IMR-90 (cell line): Measurements from ENCODE around the gene CDIP1. TPM values are rescaled to one million over a fixed set of nuclear protein-coding genes. Genes with fewer than 3 reads are reported as not detected.
A peak's percentile ranks its signal among the peaks of the same experiment; 100 is the strongest.

Experiments used
- ATAC-seq: fragments of 200-7000 bp; cut with Tn5 transposase; 2 replicates; pipeline ENCODE4 v1.9.1; 2020; ENCODE audit warnings: low read depth, mild to moderate bottlenecking, moderate library complexity
- BruUV-seq: library from RNA; stranded (reverse); fragments of 400-500 nt; replicated peaks from 2 replicates; lab custom pipeline; 2021; lab: Mats Ljungman, UMichigan
- CTCF ChIA-PET: fragments of 300-600 bp; formaldehyde crosslinking; extraction: SDS; loops from one replicate; lab custom pipeline; 2021; ENCODE audit warnings: antibody characterized with exemption; lab: Yijun Ruan, JAX
- POLR2A ChIA-PET: fragments of 300-600 bp; sonication (Branson Sonifier 250); formaldehyde crosslinking; loops from one replicate; lab custom pipeline; 2022; ENCODE audit warnings: antibody characterized with exemption; ENCODE audit not compliant: unreplicated experiment; lab: Charles Lee
- DNase-seq: peaks from one replicate; pipeline ENCODE4 v3.0.0; 2013
- H2AFZ ChIP-seq: replicated peaks from 2 replicates; pipeline ENCODE3; 2013; ENCODE audit warnings: low read length, mild to moderate bottlenecking; ENCODE audit not compliant: poor library complexity
- H2AK5ac ChIP-seq: 2 replicates; pipeline ENCODE4 v1.6.1; 2013; ENCODE audit warnings: low read depth, low read length, inconsistent platforms
- H2AK9ac ChIP-seq: replicated peaks from 2 replicates; pipeline ENCODE3; 2013; ENCODE audit warnings: mild to moderate bottlenecking, low read depth, low read length, moderate library complexity; ENCODE audit not compliant: poor library complexity
- H2BK120ac ChIP-seq: 2 replicates; pipeline ENCODE4 v1.6.1; 2013; ENCODE audit warnings: low read depth, low read length, inconsistent platforms
- H2BK15ac ChIP-seq: 3 replicates; pipeline ENCODE4 v1.6.1; 2013; ENCODE audit warnings: low read depth, low read length, inconsistent platforms
- H2BK20ac ChIP-seq: 2 replicates; pipeline ENCODE4 v1.6.1; 2013; ENCODE audit warnings: low read depth, mild to moderate bottlenecking, inconsistent platforms, low read length, moderate library complexity
- H2BK5ac ChIP-seq: 2 replicates; pipeline ENCODE4 v1.6.1; 2013; ENCODE audit warnings: mild to moderate bottlenecking, low read depth, low read length, inconsistent platforms; ENCODE audit not compliant: poor library complexity, severe bottlenecking
- H3K14ac ChIP-seq: replicated peaks from 2 replicates; pipeline ENCODE4 v1.6.1; 2013; ENCODE audit warnings: low read depth, low read length, inconsistent platforms
- H3K18ac ChIP-seq: 2 replicates; pipeline ENCODE4 v1.6.1; 2013; ENCODE audit warnings: low read depth, low read length, control low read depth
- H3K23ac ChIP-seq: 2 replicates; pipeline ENCODE4 v1.6.1; 2013; ENCODE audit warnings: low read depth, low read length, inconsistent platforms
- H3K27ac ChIP-seq: 2 replicates; pipeline ENCODE4 v1.5.1; 2013; ENCODE audit warnings: mild to moderate bottlenecking, control low read depth, low read length; ENCODE audit not compliant: insufficient read depth
- H3K27me3 ChIP-seq: 2 replicates; pipeline ENCODE4 v1.6.1; 2013; ENCODE audit warnings: low read length; ENCODE audit not compliant: control insufficient read depth, insufficient read depth
- H3K36me3 ChIP-seq: 2 replicates; pipeline ENCODE4 v1.6.1; 2013; ENCODE audit warnings: low read length, mixed read lengths; ENCODE audit not compliant: control insufficient read depth, insufficient read depth
- H3K4ac ChIP-seq: 2 replicates; pipeline ENCODE4 v1.6.1; 2013; ENCODE audit warnings: low read depth, low read length, inconsistent platforms
- H3K4me1 ChIP-seq: 2 replicates; pipeline ENCODE4 v1.6.1; 2013; ENCODE audit warnings: low read length, mixed read lengths; ENCODE audit not compliant: control insufficient read depth, insufficient read depth
- H3K4me2 ChIP-seq: 2 replicates; pipeline ENCODE4 v1.6.1; 2013; ENCODE audit warnings: low read depth, mild to moderate bottlenecking, control low read depth, low read length, moderate library complexity
- H3K4me3 ChIP-seq: 2 replicates; pipeline ENCODE4 v1.5.1; 2013; ENCODE audit warnings: low read depth, mild to moderate bottlenecking, control low read depth, low read length, moderate library complexity; ENCODE audit not compliant: insufficient read depth
- H3K56ac ChIP-seq: 2 replicates; pipeline ENCODE4 v1.6.1; 2013; ENCODE audit warnings: low read length, inconsistent platforms; ENCODE audit not compliant: insufficient read depth; ENCODE audit errors: extremely low read depth
- H3K79me1 ChIP-seq, 2 experiments: 2 replicates each; pipeline ENCODE4 v1.6.1; 2013; ENCODE audit warnings: low read length in 2 of 2, inconsistent platforms in 1 of 2, low read depth in 1 of 2
- H3K9ac ChIP-seq: 2 replicates; pipeline ENCODE4 v1.6.1; 2013; ENCODE audit warnings: low read depth, low read length, control low read depth
- H3K9me1 ChIP-seq: 2 replicates; pipeline ENCODE4 v1.6.1; 2013; ENCODE audit warnings: low read length, inconsistent platforms; ENCODE audit not compliant: insufficient read depth
- H3K9me3 ChIP-seq: 2 replicates; pipeline ENCODE4 v1.6.1; 2013; ENCODE audit warnings: low read length; ENCODE audit not compliant: control insufficient read depth, insufficient read depth
- H4K20me1 ChIP-seq: 2 replicates; pipeline ENCODE4 v1.6.1; 2013; ENCODE audit warnings: low read length, inconsistent platforms; ENCODE audit not compliant: insufficient read depth
- H4K5ac ChIP-seq: 2 replicates; pipeline ENCODE4 v1.6.1; 2013; ENCODE audit warnings: mild to moderate bottlenecking, low read depth, low read length, control low read depth
- H4K8ac ChIP-seq, 2 experiments: 2 replicates each; pipeline ENCODE4 v1.6.1; 2013; ENCODE audit warnings: low read depth in 2 of 2, low read length in 2 of 2, control low read depth in 1 of 2, inconsistent platforms in 1 of 2
- H4K91ac ChIP-seq: 2 replicates; pipeline ENCODE4 v1.6.1; 2013; ENCODE audit warnings: low read depth, low read length, inconsistent platforms; ENCODE audit not compliant: insufficient read depth
- BHLHE40 ChIP-seq: fragments of 150-350 bp; IDR thresholded peaks from 2 replicates; pipeline ENCODE4 v1.6.1; 2016; ENCODE audit warnings: mild to moderate bottlenecking, low read depth, low read length
- ELK1 ChIP-seq: fragments of 150-350 bp; IDR thresholded peaks from 2 replicates; pipeline ENCODE4 v1.6.1; 2016; ENCODE audit warnings: low read depth, mild to moderate bottlenecking, low read length, moderate library complexity, borderline replicate concordance
- MAFK ChIP-seq: IDR thresholded peaks from 2 replicates; pipeline ENCODE4 v1.6.1; 2012; ENCODE audit warnings: low read depth, low read length, improper control_type of control experiment
- MAZ ChIP-seq: IDR thresholded peaks from 2 replicates; pipeline ENCODE4 v1.6.1; 2012; ENCODE audit warnings: low read depth, mild to moderate bottlenecking, low read length, improper control_type of control experiment, moderate library complexity, borderline replicate concordance
- SMC3 ChIP-seq: fragments of 150-350 bp; IDR thresholded peaks from 2 replicates; pipeline ENCODE4 v1.6.1; 2016; ENCODE audit warnings: low read depth, mild to moderate bottlenecking, antibody characterized with exemption, low read length, moderate library complexity
- WGBS, 2 experiments: methylation state at CpG; one replicate each; pipeline versions ENCODE4 v1.1.5 to v1.1.7; 2013; ENCODE audit warnings: missing lambda C conversion rate in 2 of 2; ENCODE audit not compliant: insufficient read length in 1 of 2; ENCODE audit errors: extremely low coverage in 2 of 2; 5-methylcytosine and 5-hydroxymethylcytosine counted together
- dilution Hi-C: fragments of 300-500 bp; cut with HindIII; formaldehyde crosslinking; loops from one replicate; pipeline ENCODE4 v1.14.3; 2018; ENCODE audit warnings: low sequenced_read_pairs; ENCODE audit not compliant: unreplicated experiment
- in situ Hi-C: fragments of 300-500 bp; cut with MboI; formaldehyde crosslinking; loops from 3 replicates; pipeline ENCODE4 v1.14.3; 2019; ENCODE audit warnings: low sequenced_read_pairs, inconsistent platforms, mixed read lengths
- intact Hi-C: fragments of 100-400 bp; cut with micrococcal nuclease; formaldehyde crosslinking; loops from 2 replicates; pipeline ENCODE4 v1.10.0; 2022
- polyA plus RNA-seq, 3 experiments: library from polyadenylated mRNA; depleted of rRNA; stranded (reverse); fragments of >200 nt; gene quantifications; 2 replicates each; pipeline ENCODE4 v1.2.3, GENCODE V29; 2012; ENCODE audit warnings: low replicate concordance in 1 of 3
- total RNA-seq: library from RNA; depleted of rRNA; stranded (reverse); fragments of >200 nt; gene quantifications from 2 replicates; pipeline ENCODE4 v1.2.3, GENCODE V29; 2012

CDIP1 gene
- total and polyA plus RNA-seq, 2 of the 4 experiments (the other 2 are of a cell fraction), result 4.8 to 14.6 TPM

DNA sequence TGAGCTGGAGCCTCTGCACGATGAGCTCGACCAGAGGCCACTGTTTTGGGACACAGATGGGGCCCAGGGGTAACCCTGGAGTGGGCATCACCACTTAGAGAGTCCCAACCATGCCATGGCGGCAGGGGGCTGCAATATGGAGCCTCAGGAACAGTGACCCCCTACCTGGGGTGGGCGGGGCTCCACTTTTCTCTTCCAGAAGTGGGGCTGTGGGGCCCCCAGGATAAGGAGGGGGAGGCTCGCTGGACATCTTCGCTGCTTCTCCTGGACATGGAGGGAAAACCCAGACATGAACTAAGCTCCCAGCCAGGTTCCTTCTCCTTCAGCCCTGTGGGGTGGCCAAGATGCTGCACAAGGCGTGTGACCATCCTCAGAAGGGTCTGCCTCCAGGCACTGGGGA, 24.7 kb downstream of the CDIP1 start:
- Histone ChIP-seq H2AK5ac (no peak overlapping the region), H2AK9ac (peak overlapping the region; percentile 76), H3K79me1 (peaks cover 15 to 27% of the 10 kb centered on the region in 2 experiments), H3K56ac (no peak overlapping the region), H3K18ac (no peak overlapping the region), H3K4ac (no peak overlapping the region), H3K27ac (no peak overlapping the region), H3K9ac (no peak overlapping the region), H4K20me1 (peaks cover 16% of the 10 kb centered on the region; the same call in 1 of the 2 replicates), H4K91ac (no peak overlapping the region), H3K27me3 (no peaks in the 10 kb centered on the region), H3K4me3 (no peak overlapping the region), H2AFZ (no peak overlapping the region), H2BK20ac (no peak overlapping the region), H3K4me2 (no peak overlapping the region), H3K9me3 (no peaks in the 10 kb centered on the region), H2BK5ac (no peak overlapping the region), H3K14ac (no peak overlapping the region), H4K8ac (no peak overlapping the region), H3K4me1 (no peaks in the 10 kb centered on the region), H2BK15ac (no peak overlapping the region), H3K23ac (no peak overlapping the region), H3K36me3 (peaks cover 47% of the 10 kb centered on the region), H2BK120ac (no peak overlapping the region), H4K5ac (no peak overlapping the region), H3K9me1 (no peaks in the 10 kb centered on the region)
- no TSS peak for BruUV-seq
- ATAC-seq (no peak), DNase-seq (no peak)
- TF ChIP-seq SMC3 (no peak), MAZ (no peak), BHLHE40 (no peak), MAFK (no peak), ELK1 (no peak)
- ChIA-PET CTCF (no interaction called here), POLR2A (no interaction called here)
- dilution Hi-C loops, result no loop called here
- in situ Hi-C loops, result loop anchor here (5.0 to 25.0 kb wide), 2 partner anchors 33 to 448 kb away; partner anchors contain the start of gene SEC14L5
- intact Hi-C loops, result loop anchor here (10.0 kb wide), 1 partner anchor 441 kb away; the partner anchor contains the start of gene SEC14L5
- 100% methylated on average over 2 of the region's 7 CpGs; no CpG with 5 or more reads in 1 of the 2 experiments for WGBS, 2 experiments
